Measurements from ENCODE around the gene PPP1R15A.
"Not testable (repeated sequence)": the region's sequence is repeated elsewhere in the genome, so short reads cannot be mapped to it uniquely, and the experiment has no call there.

DNA sequence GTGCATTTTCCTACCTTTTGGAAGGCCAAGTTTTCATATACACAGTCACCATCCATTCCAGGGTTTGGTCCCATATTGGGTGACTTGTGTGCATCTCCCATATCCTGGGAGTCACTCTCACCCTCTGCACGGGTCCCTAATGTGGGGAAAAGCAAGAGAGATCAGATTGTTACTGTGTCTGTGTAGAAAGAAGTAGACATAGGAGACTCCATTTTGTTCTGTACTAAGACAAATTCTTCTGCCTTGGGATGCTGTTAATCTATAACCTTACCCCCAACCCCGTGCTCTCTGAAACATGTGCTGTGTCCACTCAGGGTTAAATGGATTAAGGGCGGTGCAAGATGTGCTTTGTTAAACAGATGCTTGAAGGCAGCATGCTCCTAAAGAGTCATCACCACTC, 17.3 kb downstream of the PPP1R15A start:
- TF ChIP-seq, protein P1, sequence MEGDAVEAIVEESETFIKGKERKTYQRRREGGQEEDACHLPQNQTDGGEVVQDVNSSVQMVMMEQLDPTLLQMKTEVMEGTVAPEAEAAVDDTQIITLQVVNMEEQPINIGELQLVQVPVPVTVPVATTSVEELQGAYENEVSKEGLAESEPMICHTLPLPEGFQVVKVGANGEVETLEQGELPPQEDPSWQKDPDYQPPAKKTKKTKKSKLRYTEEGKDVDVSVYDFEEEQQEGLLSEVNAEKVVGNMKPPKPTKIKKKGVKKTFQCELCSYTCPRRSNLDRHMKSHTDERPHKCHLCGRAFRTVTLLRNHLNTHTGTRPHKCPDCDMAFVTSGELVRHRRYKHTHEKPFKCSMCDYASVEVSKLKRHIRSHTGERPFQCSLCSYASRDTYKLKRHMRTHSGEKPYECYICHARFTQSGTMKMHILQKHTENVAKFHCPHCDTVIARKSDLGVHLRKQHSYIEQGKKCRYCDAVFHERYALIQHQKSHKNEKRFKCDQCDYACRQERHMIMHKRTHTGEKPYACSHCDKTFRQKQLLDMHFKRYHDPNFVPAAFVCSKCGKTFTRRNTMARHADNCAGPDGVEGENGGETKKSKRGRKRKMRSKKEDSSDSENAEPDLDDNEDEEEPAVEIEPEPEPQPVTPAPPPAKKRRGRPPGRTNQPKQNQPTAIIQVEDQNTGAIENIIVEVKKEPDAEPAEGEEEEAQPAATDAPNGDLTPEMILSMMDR (IDR thresholded peaks at IDR 0.05; ENCODE audit: insufficient read depth, low read length, poor library complexity, severe bottlenecking): not testable (repeated sequence)
- not testable (repeated sequence) for TF ChIP-seq EZH2phosphoT487 (conservative IDR thresholded peaks at IDR 0.05; ENCODE audit: low read length)
